ENCODE measurements around the gene RBP5. TPM values are rescaled to one million over a fixed set of nuclear protein-coding genes. Genes with fewer than 3 reads are reported as not detected.

The RBP5 gene
- total and polyA plus RNA-seq, 9 of the 15 experiments (the other 6 are each of a cell fraction or from before 2014, with no cell fraction given), result 8.6 to 22.5 (median 11.4) TPM

- POLR2A ChIA-PET, result no interaction called here
- FAIRE-seq (no peak), DNase-seq (ENCODE audit: extremely low read depth in 1 of 4, low spot score in 3 of 4) (no peak), ATAC-seq (no peak)
- no peaks in the 10 kb centered on the region for H3K9me1 ChIP-seq (ENCODE audit: control insufficient read depth, insufficient read depth, low read length)
- intact Hi-C loops (cut with micrococcal nuclease) (no loop called here), in situ Hi-C loops (cut with MboI) (no loop called here)
- TF ChIP-seq RBBP5 (IDR thresholded peaks at IDR 0.05; ENCODE audit: borderline replicate concordance, insufficient read depth, low read length, poor library complexity, severe bottlenecking), result no peak
- no peak for TF ChIP-seq FOXP1 (CRISPR knock-in tag; IDR thresholded peaks at IDR 0.05)
- H2AFZ ChIP-seq (ENCODE audit: low read depth, low read length), result no peak overlapping the region
- BruUV-seq (replicated peaks), result no TSS peak
- H3K4me2 ChIP-seq (ENCODE audit: insufficient read depth, low read length), result no peak overlapping the region
- 86% methylated on average over 5 of the region's 7 CpGs for WGBS (ENCODE audit: insufficient coverage, low coverage, missing lambda C conversion rate)
- CTCF ChIA-PET (ENCODE audit: low intra/inter-chr PET ratio), result no interaction called here
- peaks cover 7 to 10% of the 10 kb centered on the region in 2 experiments; a peak in 3 of 5 replicates for H3K4me1 ChIP-seq (replicated peaks in 1 of 2; ENCODE audit: control insufficient read depth in 2 of 2, insufficient read depth in 2 of 2, low read length in 2 of 2)
- no peaks in the 10 kb centered on the region for H4K20me1 ChIP-seq (replicated peaks; ENCODE audit: control insufficient read depth, insufficient read depth, low read length)
- no peak overlapping the region for H3K27ac ChIP-seq (ENCODE audit: extremely low read depth, low read depth, low read length)
- H3K9me3 ChIP-seq (replicated peaks; ENCODE audit: control insufficient read depth, insufficient read depth, low read depth, low read length), result no peaks in the 10 kb centered on the region
- H3K36me3 ChIP-seq (ENCODE audit: control insufficient read depth, insufficient read depth, low read length), result peaks cover 35% of the 10 kb centered on the region; the same call in 2 of the 3 replicates
- H3K4me3 ChIP-seq, result no peak overlapping the region
- H3K9ac ChIP-seq (ENCODE audit: insufficient read depth in 1 of 2, low read depth in 2 of 2, low read length in 2 of 2), result no peak overlapping the region
- H3K79me2 ChIP-seq (ENCODE audit: control insufficient read depth, insufficient read depth, low read length), result no peaks in the 10 kb centered on the region
- H3K27me3 ChIP-seq (ENCODE audit: control insufficient read depth in 2 of 2, insufficient read depth in 2 of 2, low read length in 2 of 2), result no peaks in the 10 kb centered on the region
Observed at GRCh38 chr12:7146906-7147305, 18.2 kb upstream of the RBP5 start.

GRCh38 chr12:7146228-7146627, 17.5 kb upstream of the RBP5 start:
- Histone ChIP-seq H3K9ac (ENCODE audit: insufficient read depth in 1 of 2, low read depth in 2 of 2, low read length in 2 of 2) (no peak overlapping the region), H4K20me1 (replicated peaks; ENCODE audit: control insufficient read depth, insufficient read depth, low read length) (no peaks in the 10 kb centered on the region), H3K4me3 (no peak overlapping the region), H3K27me3 (ENCODE audit: control insufficient read depth in 2 of 2, insufficient read depth in 2 of 2, low read length in 2 of 2) (no peaks in the 10 kb centered on the region), H3K4me2 (ENCODE audit: insufficient read depth, low read length) (no peak overlapping the region), H3K27ac (ENCODE audit: extremely low read depth, low read depth, low read length) (no peak overlapping the region), H3K79me2 (ENCODE audit: control insufficient read depth, insufficient read depth, low read length) (no peaks in the 10 kb centered on the region), H3K4me1 (replicated peaks in 1 of 2; ENCODE audit: control insufficient read depth in 2 of 2, insufficient read depth in 2 of 2, low read length in 2 of 2) (peaks cover 7 to 10% of the 10 kb centered on the region in 2 experiments; a peak in 3 of 5 replicates), H3K9me1 (ENCODE audit: control insufficient read depth, insufficient read depth, low read length) (no peaks in the 10 kb centered on the region), H2AFZ (ENCODE audit: low read depth, low read length) (no peak overlapping the region), H3K9me3 (replicated peaks; ENCODE audit: control insufficient read depth, insufficient read depth, low read depth, low read length) (no peaks in the 10 kb centered on the region), H3K36me3 (ENCODE audit: control insufficient read depth, insufficient read depth, low read length) (peaks cover 32% of the 10 kb centered on the region; the same call in 2 of the 3 replicates)
- in situ Hi-C loops (cut with MboI), result no loop called here
- DNase-seq (ENCODE audit: extremely low read depth in 1 of 4, low spot score in 3 of 4), result no peak
- intact Hi-C loops (cut with micrococcal nuclease), result no loop called here
- POLR2A ChIA-PET, result interaction anchor here (0.9 to 1.3 kb wide), 2 partner anchors 13 to 16 kb away, joined by 3 read pairs; no protein-coding TSS in a partner anchor
- no peak for FAIRE-seq
- no peak for TF ChIP-seq HLTF (IDR thresholded peaks at IDR 0.05)
- BruUV-seq (replicated peaks), result no TSS peak
- CTCF ChIA-PET (ENCODE audit: low intra/inter-chr PET ratio), result no interaction called here
- 68% methylated on average over 2 of the region's 7 CpGs for WGBS (ENCODE audit: insufficient coverage, low coverage, missing lambda C conversion rate)
- ATAC-seq, result no peak
